Small intestine (tissue), 7 donors: ENCODE results near the gene C1orf87. TPM values are rescaled to one million over a fixed set of nuclear protein-coding genes. Genes with fewer than 3 reads are reported as not detected.

Experiments
- DNase-seq, 2 donors: peaks; one replicate each; pipeline versions ENCODE4 v3.0.0 to v3.0.0-alpha.2; 2013
- FAIRE-seq: peaks from 2 replicates; lab custom pipeline; 2012; peaks lifted over from hg19 to GRCh38; lab: Jason Lieb, UNC
- H3K27ac ChIP-seq, 3 donors: one replicate each; pipeline ENCODE4 v1.5.1; 2013; ENCODE audit warnings: low read length in 2 of 3, mild to moderate bottlenecking in 2 of 3, control low read depth in 1 of 3, inconsistent platforms in 1 of 3, low read depth in 1 of 3, moderate library complexity in 1 of 3
- H3K27me3 ChIP-seq, 3 donors: one replicate each; pipeline ENCODE4 v1.6.1; 2013; ENCODE audit warnings: low read length in 3 of 3, inconsistent platforms in 1 of 3; ENCODE audit not compliant: control insufficient read depth in 3 of 3, insufficient read depth in 3 of 3
- H3K36me3 ChIP-seq, 3 donors: one replicate each; pipeline ENCODE4 v1.6.1; 2013; ENCODE audit warnings: low read length in 3 of 3, inconsistent platforms in 1 of 3, low read depth in 1 of 3, mild to moderate bottlenecking in 1 of 3, moderate library complexity in 1 of 3; ENCODE audit not compliant: control insufficient read depth in 3 of 3, insufficient read depth in 2 of 3
- H3K4me1 ChIP-seq, 3 donors: one replicate each; pipeline ENCODE4 v1.6.1; 2013; ENCODE audit warnings: low read length in 2 of 3, inconsistent platforms in 1 of 3, low read depth in 1 of 3, mild to moderate bottlenecking in 1 of 3, moderate library complexity in 1 of 3; ENCODE audit not compliant: control insufficient read depth in 3 of 3, insufficient read depth in 2 of 3
- H3K4me3 ChIP-seq, 3 donors: one replicate each; pipeline ENCODE4 v1.5.1; 2013; ENCODE audit warnings: low read length in 3 of 3, control low read depth in 1 of 3, inconsistent platforms in 1 of 3, low read depth in 1 of 3, mild to moderate bottlenecking in 1 of 3, moderate library complexity in 1 of 3
- H3K9me3 ChIP-seq, 2 donors: one replicate each; pipeline ENCODE4 v1.6.1; 2013; ENCODE audit warnings: low read depth in 1 of 2, low read length in 1 of 2; ENCODE audit not compliant: control insufficient read depth in 2 of 2, insufficient read depth in 1 of 2
- WGBS, 3 donors: extraction: QIAGEN DNeasy Blood & Tissue Kit; methylation state at CpG; one replicate each; pipeline ENCODE4 v1.1.7; 2013; 5-methylcytosine and 5-hydroxymethylcytosine counted together
- polyA plus RNA-seq, 4 donors: library from polyadenylated mRNA; stranded (reverse) in 3 of 4; unstranded in 1 of 4; fragments of 200-250 nt in 3 of 4; fragments of 120-200 nt in 1 of 4; gene quantifications; one replicate each; pipeline versions ENCODE4 v1.2.1 to v1.2.3, GENCODE V29; 2013
- donor health status: healthy with polysubstance abuse.
- donor health status: control.
- donor health status: control.
- donor health status: Bipolar disorder and iron deficiency.
- donor health status: healthy.

Gene C1orf87
- polyA plus RNA-seq, 4 donors, result not detected

DNA sequence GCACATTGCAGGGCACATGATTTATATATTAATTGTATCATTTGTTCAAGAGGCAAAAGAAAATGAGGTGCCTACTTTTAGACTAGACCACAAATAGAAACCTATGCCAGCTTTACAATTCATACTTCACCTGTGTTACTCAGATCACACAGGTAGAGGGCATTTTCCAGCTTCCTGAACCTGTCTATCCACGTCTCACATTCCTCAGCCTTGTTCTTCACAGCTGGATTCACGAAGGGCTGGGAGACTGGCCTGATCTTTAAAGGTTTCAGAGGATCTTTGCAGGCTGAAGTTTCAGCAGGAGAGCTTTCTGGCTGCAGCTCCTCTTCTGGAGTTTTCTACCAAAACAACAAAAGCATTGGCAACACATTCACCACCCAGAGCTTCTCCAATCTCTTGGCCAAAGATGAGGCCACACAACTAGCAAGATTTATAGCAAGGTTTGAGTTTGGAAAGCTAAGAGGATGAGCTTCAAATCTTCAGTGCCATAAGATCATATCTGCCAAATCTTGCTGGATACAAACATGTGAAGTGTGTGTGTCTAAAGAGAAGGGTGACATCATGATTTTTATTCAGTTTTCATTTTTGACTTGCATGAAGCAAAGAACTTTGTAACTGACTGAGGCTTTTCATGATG lies 76.0 kb downstream of the C1orf87 start:
- FAIRE-seq (no peak), DNase-seq (no peak)
- Histone ChIP-seq H3K27ac (no peak overlapping the region), H3K27me3 (peaks cover 0 to 3% (median 3%) of the 10 kb centered on the region in 3 donors), H3K9me3 (no peaks in the 10 kb centered on the region), H3K4me1 (no peaks in the 10 kb centered on the region), H3K4me3 (no peak overlapping the region), H3K36me3 (no peaks in the 10 kb centered on the region)
- 8 to 30% (median 10%) methylated on average over 2 of the region's 2 CpGs for WGBS, 3 donors

- H3K4me3 ChIP-seq, result no peak overlapping the region
- 51 to 62% (median 52%) methylated on average over 4 of the region's 4 CpGs for WGBS, 3 donors
- no peak overlapping the region for H3K27ac ChIP-seq
- no peaks in the 10 kb centered on the region for H3K9me3 ChIP-seq
- H3K36me3 ChIP-seq, result no peaks in the 10 kb centered on the region
- peaks cover 0 to 3% (median 3%) of the 10 kb centered on the region in 3 donors for H3K27me3 ChIP-seq
- FAIRE-seq, result no peak
- no peaks in the 10 kb centered on the region for H3K4me1 ChIP-seq
- peak in 1 of 2 donors; percentile 7 for DNase-seq
These were observed 79.0 kb downstream of the C1orf87 start for GRCh38 chr1:59994302-59995198.

- no peak for DNase-seq
- FAIRE-seq, result no peak
- H3K27ac ChIP-seq, result no peak overlapping the region
- WGBS, 3 donors, result 73 to 75% (median 74%) methylated on average over 5 of the region's 5 CpGs
- peaks cover 0 to 3% (median 0%) of the 10 kb centered on the region in 3 donors for H3K27me3 ChIP-seq
- no peaks in the 10 kb centered on the region for H3K36me3 ChIP-seq
- H3K4me1 ChIP-seq, result no peaks in the 10 kb centered on the region
- H3K9me3 ChIP-seq, result no peaks in the 10 kb centered on the region
- H3K4me3 ChIP-seq, result no peak overlapping the region
These were observed 81.3 kb downstream of the C1orf87 start for GRCh38 chr1:59992040-59992820.

DNA sequence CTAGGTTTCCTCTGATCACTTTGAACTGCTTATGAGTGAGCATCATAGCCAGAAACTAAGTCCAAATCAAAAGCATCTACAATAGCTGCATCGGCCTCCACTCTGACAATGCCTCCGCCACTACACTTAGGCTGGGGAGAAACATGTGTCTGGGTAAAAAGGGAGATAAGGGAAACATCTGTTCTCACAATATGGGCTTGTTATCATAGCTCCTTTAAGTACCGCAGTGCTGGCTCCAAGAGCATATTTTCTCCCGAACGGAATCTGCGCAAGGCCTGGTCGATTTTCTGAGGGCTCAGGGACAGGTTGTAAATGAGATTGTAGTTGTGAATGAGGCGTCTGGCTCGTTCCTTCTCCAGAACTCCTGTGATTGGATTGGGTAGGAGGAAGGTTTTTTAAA lies 83.1 kb downstream of the C1orf87 start:
- 65 to 72% (median 70%) methylated on average over 9 of the region's 9 CpGs for WGBS, 3 donors
- Histone ChIP-seq H3K9me3 (no peaks in the 10 kb centered on the region), H3K36me3 (no peaks in the 10 kb centered on the region), H3K27me3 (no peaks in the 10 kb centered on the region), H3K4me1 (no peaks in the 10 kb centered on the region), H3K4me3 (no peak overlapping the region), H3K27ac (no peak overlapping the region)
- FAIRE-seq (no peak), DNase-seq (no peak)

GRCh38 chr1:59986516-59987310 lies 86.9 kb downstream of the C1orf87 start:
- Histone ChIP-seq H3K27ac (no peak overlapping the region), H3K27me3 (no peaks in the 10 kb centered on the region), H3K9me3 (no peaks in the 10 kb centered on the region), H3K4me3 (no peak overlapping the region), H3K4me1 (no peaks in the 10 kb centered on the region), H3K36me3 (no peaks in the 10 kb centered on the region)
- FAIRE-seq, result no peak
- peak in 1 of 2 donors; percentile 37 for DNase-seq
- WGBS, 3 donors, result 47 to 59% (median 55%) methylated on average over 12 of the region's 12 CpGs

DNA sequence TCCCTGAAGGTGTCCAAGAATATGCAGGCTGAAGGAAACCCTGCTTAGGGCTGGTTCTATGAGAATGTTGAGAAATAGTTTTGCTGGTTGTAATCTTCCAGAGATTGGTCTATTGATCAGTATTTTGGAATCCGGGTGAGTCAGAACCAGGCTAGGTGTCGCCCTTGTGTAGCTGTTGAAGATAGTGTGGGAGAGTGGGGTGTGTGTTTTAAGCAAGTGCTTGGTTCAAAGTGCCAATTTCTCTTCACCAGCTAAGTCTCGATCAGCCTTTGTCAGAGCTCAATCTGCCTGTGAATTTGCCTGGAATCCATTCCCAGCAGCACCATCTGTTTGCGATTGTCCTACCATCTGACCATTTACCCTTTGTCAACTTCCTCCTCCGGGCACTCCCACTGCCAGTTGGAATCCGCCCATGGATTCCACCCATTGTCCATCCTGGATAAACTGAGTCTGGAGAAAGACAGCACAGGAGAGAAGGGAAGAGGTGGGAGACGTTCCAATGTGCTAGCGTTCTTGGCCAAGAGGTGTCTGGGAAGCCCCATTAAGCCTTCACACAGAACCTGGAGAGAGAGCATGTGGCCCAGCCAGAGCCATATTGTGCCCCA lies 87.6 kb downstream of the C1orf87 start:
- WGBS, 3 donors, result 69 to 88% (median 82%) methylated on average over 8 of the region's 8 CpGs
- Histone ChIP-seq H3K4me3 (no peak overlapping the region), H3K27me3 (no peaks in the 10 kb centered on the region), H3K27ac (no peak overlapping the region), H3K9me3 (no peaks in the 10 kb centered on the region), H3K36me3 (no peaks in the 10 kb centered on the region), H3K4me1 (no peaks in the 10 kb centered on the region)
- DNase-seq, result no peak
- FAIRE-seq, result no peak

DNA sequence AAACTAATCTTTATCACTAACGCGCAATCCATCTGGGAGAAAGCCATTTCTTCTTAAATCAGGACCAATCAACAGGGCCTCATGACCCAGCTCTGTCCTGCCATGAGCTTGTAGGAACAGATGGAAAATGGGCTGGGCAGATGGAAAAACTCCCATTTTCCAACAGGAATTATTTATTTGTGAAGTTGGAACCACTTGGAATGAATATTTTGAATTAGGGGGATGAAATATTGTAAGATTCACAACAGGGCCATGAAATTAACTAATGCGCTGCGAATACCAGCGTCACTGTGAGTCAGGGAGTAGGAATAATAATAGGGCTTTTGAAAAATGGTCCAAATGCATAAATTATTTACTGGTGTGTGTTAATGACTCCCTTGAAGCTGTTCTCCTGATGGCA lies 93.9 kb downstream of the C1orf87 start:
- H3K27ac ChIP-seq, result no peak overlapping the region
- no peaks in the 10 kb centered on the region for H3K4me1 ChIP-seq
- no peaks in the 10 kb centered on the region for H3K36me3 ChIP-seq
- H3K27me3 ChIP-seq, result peaks cover 0 to 6% (median 0%) of the 10 kb centered on the region in 3 donors
- no peak overlapping the region for H3K4me3 ChIP-seq
- DNase-seq (no peak), FAIRE-seq (no peak)
- H3K9me3 ChIP-seq, result no peaks in the 10 kb centered on the region
- WGBS, 3 donors, result 85 to 97% (median 94%) methylated on average over 5 of the region's 5 CpGs
